HG03045 (cell line): Measurements from ENCODE around the gene DNAJC1.

Source experiments
- ATAC-seq: cut with Tn5 transposase; IDR thresholded peaks from one replicate; pipeline ENCODE4 v1.9.1; 2021; ENCODE audit warnings: mild to moderate bottlenecking, moderate library complexity; ENCODE audit not compliant: unreplicated experiment

The DNAJC1 gene

DNA sequence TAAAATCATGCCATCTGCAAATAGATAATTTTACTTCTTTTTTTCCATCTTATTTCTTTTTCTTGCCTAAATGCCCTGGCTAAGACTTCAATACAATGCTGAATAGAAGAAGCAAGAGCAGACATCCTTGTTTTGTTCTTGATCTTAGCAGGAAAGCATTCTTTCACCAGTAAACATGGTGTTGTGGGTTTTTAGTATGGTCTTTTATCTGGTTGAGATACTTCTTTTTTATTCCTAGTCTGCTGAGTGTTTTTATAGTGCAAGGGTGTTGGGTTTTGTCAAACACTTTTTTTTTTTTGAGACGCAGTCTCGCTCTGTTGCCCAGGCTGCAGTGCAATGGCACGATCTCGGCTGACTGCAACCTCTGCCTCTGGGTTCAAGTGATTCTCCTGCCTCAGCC lies 232.3 kb downstream of the DNAJC1 start:
- no peak for ATAC-seq

DNA sequence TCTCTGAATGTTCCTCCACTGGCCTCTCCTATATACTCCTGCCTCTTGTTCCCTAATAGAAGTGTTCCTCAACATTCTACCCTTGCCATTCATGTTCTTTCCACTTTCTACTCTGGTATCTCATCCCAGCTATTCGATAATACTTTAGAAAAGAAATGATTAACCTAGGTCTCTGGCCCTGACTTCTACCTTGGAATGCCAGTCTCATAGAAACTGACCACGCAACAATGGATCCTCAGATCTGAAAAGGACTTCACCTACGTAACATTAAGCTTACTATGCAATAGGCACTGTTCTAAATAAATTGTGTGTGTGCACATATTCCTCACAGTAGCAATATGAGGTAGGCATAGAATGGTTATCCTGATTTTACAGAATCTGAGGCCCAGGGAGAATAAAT lies 234.5 kb downstream of the DNAJC1 start:
- no peak for ATAC-seq

DNA sequence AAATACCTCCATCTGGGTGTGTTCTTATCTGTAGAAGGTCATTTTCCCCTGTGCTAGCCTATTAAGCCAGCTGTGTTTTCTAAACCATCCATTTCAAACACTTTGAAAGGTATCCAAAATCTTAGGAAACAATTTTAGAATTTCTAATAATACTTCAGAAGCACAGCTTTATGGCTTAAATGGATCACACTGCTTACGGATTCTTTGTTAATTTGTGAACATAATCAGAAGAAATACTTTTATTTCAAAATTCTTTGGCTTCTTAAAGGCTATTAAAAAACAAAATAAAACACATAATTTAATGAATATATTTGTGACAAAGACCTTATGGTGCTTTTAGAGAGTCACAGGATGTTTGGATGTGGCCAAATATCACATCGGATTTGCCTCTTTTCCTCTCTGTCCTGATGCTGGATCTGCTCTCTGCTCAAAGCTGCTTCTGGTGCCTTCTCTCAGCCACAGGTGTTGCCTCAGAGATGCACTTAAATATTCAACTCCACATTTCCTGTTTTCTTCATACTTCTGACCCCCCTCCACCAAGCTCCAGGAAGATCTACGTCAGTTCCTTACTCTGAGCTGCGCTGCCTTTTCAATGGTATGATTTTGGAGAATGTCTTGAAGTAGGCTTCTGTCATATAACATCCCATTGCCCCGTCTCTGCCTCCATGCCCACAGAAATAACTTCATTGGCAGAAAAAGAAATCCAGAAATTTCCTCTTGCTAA lies 238.9 kb downstream of the DNAJC1 start:
- ATAC-seq = no peak

DNA sequence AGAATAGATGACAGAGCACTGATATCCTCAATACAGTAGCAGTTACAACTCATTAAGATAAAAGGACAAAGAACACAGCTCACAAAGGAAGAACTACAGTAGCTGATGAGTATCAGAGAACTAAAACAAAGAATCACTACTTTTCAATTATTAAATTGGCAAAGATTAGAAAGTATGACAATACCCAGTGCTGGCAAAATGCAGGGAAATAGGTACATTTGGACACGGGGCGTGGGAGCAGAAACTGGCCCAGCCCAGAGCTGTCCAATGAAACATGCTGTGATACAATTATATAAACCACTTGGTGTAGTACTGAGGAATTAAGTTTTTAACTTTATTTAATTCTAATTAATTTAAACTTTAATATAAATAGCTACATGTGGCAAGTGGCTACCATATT lies 243.2 kb downstream of the DNAJC1 start:
- no peak for ATAC-seq

DNA sequence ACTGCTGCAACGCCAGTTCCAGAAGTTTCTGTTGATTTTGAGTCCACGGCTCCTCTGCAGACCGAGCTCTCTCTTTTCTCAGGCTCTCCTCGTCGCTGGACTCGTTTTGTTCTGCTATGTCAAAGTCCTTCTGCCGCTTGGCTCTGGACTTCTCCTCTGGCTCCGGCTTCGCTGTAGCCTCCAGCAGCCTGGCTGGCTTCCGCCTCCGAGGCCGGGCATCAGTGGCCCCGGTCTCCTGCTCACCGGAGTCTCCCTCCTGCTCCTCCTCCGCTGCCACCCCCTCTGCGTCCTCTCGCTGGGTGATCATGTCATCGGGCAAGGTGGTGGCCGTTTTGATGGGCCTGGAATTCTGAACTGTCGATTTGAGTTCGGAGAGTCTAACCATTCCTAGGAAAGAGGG lies 244.3 kb downstream of the DNAJC1 start:
- no peak for ATAC-seq

DNA sequence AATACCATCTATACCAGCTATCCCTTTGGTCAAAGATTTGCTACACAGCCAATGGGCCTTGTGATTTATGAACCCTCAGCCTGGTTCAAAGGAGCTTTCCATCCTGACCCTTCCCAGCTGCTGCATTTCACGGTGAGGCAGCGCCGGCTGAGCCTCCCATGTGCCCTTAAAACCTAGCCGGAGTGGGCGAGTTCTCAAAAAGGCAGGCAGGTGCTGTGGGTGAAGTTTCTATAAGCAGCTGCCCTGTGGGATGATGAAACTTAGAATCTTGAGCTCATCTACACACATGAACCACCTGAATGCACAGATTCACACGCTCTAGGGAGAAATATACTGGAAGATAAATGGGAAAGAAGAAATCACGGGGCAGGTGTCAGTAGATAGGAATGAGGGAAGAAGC lies 244.8 kb downstream of the DNAJC1 start:
- no peak for ATAC-seq

DNA sequence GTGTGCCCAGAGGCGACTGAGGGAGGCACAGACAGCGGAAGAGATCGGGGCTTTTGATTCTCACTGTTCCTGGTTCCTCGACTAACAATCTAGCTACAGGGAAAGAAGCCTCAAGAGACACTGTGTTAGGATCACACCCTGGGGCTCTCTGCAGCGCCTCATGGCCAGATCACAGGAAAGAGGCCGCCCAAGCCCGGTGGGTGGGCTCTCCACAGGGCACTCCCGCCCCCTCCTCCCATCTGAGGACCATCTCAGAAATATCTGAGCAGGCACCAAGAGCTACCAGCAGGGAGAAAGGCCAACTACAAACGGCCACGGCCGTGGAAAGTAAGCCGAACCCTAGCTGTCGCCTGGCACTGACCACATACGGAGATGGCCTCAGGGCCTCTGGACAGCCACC lies 245.3 kb downstream of the DNAJC1 start:
- no peak for ATAC-seq

DNA sequence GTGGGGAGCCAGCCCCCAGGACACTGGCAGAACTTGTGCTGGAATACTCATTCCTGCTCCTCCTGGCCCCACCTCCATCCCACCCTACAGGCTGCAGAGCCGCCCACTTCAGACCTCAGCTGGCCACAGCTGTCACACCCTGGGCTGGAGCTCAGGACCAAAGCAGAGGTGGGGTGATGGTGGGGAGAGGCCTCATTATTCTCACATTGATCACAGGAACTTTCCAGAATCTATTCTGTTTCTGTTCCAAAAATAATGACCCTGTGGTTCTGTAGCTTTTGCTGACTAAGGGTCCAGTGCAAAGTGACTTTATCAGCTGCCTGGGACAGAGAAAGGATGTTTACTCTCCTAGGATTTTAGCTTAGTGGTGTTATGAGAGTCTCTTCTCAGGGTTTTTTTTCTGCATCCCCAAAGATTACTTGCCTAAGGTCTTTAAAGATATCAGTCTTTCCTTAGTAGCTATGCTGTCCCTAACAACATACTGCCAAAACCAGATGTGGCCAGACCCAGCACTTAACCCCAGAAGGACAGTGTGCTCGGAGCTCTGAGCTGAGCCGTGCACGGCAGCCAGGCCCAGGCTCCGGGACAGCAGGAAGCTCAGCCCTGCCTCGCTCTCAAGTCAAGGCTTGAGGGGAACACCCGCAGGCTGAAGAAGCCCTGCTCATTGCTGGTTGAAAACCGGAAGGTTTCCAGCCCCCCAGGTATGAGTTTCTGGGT lies 246.2 kb downstream of the DNAJC1 start:
- ATAC-seq = no peak

DNA sequence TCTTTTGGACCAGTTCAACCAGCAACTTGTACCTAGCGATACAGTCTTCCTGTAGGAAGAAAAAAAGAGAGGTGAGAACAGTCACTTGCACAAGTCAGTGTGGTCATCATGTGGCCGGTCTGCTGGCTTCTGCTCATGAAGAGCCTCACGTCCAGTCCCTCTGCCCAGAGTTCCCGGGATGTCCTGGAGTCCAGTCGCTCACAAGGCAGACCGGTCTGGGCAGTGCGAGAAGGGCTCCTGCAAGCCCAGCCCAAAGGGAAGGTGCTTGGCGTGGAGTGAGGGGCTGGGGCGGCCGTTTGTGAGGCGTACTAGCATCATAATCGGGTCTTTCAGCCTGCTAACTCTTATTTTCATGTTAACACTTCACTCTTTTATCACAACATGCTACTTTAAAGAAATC lies 246.8 kb downstream of the DNAJC1 start:
- ATAC-seq = no peak

DNA sequence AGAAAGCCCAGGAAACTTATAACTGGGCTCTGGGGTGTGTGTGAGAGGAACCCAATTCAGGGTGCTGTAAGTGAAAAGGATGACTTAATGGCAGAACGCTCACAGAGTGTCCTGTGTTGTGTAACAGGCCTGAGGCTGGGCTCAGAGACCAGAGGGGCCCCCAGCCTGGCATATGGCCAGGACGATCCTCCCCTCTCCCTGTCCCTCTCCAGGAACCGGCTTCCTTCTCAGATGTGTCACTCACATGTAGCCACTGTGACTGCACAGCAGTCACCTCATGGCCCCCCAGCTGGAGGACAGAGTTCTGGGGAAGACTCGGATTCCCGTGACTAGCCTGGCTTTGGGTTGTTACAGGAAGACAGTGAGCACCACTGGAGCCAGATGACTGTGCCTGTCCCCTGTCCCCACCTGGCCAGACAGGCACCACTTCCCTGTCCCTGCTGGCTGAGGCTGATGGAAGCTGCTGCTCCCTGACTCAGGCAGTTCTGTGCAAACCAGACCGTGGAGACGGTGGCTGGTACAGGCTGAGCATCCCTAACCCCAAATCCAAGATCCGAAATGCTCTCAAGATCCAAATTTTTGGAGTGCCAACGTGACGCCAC lies 249.0 kb downstream of the DNAJC1 start:
- no peak for ATAC-seq

DNA sequence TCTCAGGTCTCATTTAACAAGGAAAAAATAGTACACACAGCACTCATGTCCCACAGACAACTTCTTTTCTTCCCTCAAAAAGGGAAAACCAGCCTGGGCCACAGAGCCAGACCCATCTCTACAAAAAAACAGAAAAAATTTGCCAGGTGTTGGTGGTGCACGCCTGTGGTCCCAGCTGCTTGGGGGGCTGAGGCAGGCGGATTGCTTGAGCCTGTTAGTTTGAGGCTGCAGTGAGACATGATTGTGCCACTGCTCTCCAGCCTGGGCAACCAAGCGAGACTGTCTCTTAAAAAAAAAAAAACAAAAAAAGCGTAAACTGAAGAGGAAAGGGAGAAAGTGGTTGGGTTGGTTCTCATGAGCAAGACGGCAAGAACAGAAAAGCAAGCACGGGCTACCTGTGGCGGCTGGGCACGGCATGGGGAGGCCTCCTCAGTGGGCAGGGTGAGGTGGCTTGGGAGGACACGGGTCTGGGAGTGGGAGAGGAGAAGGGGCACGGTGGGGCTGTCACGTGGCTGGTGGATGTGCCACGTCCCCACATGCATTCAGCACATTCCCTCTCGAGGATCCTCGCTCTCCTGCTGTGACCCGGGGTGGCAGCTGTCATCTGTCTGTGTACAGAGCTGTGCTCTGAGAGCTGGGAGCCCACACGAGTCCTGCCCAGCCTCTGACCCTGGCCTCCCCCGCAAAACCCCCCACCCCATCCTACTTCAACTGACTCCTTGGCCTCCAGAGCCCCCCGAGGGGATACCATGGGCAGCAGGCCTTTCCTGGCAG lies 249.8 kb downstream of the DNAJC1 start:
- ATAC-seq = no peak

DNA sequence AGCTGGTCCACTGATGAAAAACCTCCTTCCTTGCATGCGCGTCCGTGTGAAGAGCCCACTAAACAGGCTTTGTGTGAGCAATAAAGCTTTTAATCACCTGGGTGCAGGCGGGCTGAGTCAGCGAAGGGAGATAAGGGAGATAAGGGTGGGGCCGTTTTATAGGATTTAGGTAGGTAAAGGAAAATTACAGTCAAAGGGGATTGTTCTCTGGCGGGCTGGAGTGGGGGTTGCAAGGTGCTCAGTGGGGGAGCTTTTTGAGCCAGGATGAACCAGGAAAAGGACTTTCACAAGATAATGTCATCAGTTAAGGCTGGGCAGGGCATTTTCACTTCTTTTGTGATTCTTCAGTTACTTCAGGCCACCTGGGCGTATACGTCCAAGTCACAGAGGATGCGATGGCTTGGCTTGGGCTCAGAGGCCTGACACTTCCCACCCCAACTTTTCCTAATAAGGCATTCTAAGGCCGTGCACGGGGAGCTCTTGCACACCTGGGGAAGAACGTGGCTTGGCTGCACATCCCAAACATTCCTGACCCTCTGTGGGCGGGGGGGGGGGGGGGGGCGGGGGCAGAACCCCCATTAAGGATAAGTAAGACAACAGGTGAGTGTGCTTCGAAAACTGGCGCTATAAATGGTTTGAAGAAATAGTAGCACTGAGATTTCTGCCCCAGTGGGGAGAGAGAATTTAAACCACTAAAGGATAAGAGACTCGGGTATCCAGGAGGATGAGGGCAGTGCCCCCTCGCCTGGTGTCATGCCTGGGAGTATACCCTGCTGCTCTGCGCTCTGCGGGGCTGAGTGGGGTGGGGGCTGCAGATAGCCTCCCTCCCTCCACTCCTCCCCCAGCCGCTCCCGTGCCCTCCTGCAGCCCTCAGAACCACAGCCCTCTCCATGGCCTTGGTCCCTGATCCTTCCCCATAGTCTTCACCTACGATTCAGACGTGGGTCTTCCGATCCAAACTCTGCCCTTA lies 251.9 kb downstream of the DNAJC1 start:
- ATAC-seq = no peak

DNA sequence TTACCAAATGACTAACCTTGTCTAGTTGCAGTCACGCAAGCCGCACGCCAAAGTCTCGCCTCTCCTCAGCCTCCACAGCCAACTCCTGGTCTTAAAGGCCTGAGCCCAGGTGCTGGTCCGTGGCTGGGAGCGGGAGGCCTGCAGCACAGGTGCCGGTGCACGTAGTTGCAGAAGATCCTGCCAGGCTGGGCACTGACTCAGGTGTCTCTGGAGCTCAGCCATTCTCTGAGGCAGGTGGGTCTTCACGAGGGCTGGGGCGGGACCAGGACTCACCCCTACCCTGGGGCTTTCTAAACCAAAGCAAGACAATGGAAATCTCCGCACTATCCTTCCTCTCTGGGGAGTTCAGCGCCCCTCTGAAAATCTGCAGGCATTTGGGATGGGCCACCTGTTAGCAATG lies 253.1 kb downstream of the DNAJC1 start:
- no peak for ATAC-seq

DNA sequence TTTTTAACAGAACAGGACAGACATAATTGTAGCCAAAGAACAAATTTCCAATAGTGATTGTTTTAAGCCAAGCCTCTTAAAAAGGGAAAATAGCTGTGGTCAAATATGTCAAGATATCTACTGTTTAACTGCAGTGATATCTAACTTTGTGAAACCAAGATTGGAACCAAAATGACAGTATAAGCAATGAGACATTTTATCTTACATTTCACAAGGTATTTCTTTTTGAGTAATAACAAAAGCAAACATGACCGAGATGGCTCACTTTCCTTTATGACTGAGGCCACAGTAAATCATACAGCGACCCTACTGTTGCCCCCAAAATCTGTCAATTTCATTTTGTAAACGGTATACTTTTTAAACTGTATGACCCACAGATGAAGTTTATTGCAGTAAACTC lies 253.7 kb downstream of the DNAJC1 start:
- no peak for ATAC-seq

DNA sequence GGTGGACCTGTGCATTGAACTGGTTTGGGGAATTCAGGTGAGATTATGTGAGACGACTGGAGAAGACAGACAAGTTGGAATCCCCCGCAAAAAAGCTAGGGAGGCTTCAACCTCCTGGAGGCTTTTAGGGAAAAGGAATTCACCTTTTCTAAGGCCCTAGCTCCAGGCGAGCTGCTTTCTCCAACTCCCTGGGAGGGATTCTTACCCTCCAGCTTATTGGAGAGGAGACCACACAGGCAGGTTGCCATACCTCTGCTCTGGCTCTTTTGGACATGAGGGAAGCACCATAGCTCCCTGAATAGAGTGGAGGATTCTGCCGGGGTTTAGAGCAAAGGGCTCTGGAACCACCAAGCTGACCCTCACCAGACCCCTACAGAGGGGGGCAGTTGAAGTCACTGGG lies 255.7 kb downstream of the DNAJC1 start:
- ATAC-seq = no peak

DNA sequence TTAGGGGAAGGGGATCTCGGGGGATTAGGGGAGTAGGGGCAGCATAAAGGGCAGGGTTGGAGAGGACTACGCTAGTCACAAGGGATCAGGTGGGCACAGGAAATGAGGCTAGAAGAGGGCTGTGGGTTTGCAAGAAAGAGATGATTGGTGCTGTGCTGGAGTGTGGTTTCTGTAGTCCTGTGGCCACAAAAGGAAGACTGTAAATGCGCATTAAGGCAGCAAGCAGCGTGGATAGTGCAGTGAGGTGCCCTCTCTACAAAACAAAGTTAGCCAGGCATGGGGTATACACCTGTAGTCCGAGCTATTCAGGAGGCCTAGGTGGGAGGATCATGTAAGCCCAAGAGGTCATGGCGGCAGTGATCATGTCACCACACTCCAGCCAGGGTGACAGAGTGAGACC lies 257.4 kb downstream of the DNAJC1 start:
- ATAC-seq = no peak

DNA sequence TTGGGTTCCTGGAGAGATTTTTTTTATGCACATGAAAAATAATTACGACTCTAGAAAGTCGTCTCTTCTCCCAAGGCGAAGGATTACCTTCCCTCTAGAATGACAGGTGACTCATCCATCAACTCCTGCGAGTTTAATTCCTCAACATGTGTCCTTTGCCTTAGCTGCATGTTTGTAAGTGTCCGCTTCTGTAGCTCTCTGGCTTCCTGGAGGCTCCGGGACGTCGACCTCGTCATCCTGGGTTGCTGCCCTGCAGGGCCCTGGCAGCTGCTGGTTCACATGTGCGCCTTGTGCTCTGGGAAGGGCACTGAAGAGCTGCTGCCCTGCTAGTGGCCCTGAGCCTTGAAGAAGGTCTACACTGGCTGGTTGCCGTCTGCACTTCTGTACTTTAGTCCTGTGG lies 259.3 kb downstream of the DNAJC1 start:
- no peak for ATAC-seq

DNA sequence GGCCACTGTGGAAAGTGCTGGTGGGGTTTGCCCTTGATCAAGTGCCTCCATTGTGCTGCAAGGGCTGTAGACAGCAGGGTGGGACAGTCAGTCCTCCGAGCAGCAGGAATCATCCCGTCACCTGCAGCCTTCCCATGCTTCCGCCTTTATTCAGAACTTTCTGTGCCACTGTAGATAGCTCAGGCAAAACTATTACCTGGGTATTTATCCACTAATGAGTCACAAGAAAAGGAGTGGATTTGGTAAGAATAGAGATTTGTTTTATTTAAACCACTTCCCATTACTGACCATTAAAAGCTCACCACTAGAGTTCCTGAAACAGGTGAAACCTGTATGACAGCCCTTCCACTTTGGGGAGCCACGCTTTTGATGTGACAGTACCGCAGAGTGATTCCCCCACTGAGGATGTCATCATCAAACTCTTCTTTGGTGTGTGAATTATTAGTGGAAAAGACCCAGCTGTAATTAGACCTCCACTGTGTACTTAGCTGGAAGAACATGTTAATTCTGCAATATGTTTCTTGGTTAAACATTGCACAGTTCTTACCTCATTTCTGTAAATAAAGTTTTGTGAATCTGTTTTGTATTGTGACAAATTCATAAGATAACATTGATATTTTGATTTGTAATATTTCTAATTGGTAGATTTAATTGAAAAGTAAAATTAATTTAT lies 260.7 kb downstream of the DNAJC1 start:
- ATAC-seq = no peak

DNA sequence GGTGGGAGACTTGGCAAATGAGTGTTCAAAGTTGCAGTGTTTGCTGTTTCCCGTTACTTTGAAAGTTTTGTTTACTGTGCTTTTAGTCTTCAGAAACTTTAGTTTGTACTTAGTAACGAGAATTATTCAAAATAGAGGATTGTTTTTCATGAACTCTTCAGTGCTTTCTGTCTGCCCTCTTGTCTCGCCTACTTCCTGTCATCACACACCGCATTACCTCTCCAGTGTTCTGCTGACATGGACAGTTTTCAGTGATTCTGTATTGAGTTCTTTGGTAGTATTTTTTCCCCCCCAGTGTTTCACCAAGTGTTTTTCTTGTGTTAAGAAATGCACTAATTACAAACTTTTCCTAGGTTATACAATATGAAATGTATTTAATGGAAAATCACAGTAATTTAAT lies 262.5 kb downstream of the DNAJC1 start:
- no peak for ATAC-seq

DNA sequence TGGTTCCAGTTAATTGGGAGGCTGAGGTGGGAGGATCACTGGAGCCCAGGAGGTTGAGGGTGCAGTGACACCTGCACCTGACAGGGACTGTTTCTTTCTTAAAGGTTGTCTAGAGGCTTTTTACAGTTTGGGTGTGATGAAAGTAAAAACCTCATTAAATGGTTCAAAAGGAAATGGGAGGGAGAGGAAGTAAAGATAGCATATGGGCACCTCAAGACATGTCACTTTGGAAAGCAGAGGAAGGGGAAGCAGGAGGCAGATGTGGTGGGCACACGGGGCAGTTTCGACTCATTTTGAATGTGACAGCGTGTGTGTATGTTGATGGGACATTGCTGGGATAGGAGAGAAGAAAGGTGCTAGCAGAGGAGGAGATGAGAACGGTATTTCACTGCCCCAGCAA lies 266.4 kb downstream of the DNAJC1 start:
- ATAC-seq = no peak
